Liver (tissue), 9 donors: Measurements from ENCODE around the gene CDH15. TPM values are rescaled to one million over a fixed set of nuclear protein-coding genes. Genes with fewer than 3 reads are reported as not detected.

Experiments used
- DNase-seq: peaks from one replicate; pipeline ENCODE4 v3.0.0-alpha.2; 2017; ENCODE audit warnings: low spot score
- H3K27ac ChIP-seq, 2 donors: one replicate each; pipeline ENCODE4 v1.7.0; 2013; ENCODE audit warnings: inconsistent platforms in 2 of 2, low read length in 2 of 2, control low read depth in 1 of 2, low read depth in 1 of 2, mild to moderate bottlenecking in 1 of 2
- H3K27me3 ChIP-seq, 4 donors: one replicate each; pipeline versions ENCODE4 v1.6.1 to v1.7.0; 2013; ENCODE audit warnings: low read length in 3 of 4, inconsistent platforms in 1 of 4, mild to moderate bottlenecking in 1 of 4, moderate library complexity in 1 of 4; ENCODE audit not compliant: control insufficient read depth in 4 of 4, insufficient read depth in 4 of 4
- H3K36me3 ChIP-seq, 4 donors: one replicate each; pipeline versions ENCODE4 v1.6.1 to v1.7.0; 2013; ENCODE audit warnings: low read length in 3 of 4, mild to moderate bottlenecking in 3 of 4, low read depth in 1 of 4, moderate library complexity in 1 of 4; ENCODE audit not compliant: control insufficient read depth in 4 of 4, insufficient read depth in 3 of 4
- H3K4me1 ChIP-seq, 4 donors: one replicate each; pipeline versions ENCODE4 v1.6.1 to v1.7.0; 2013; ENCODE audit warnings: low read length in 3 of 4, mild to moderate bottlenecking in 3 of 4, moderate library complexity in 1 of 4; ENCODE audit not compliant: control insufficient read depth in 4 of 4, insufficient read depth in 4 of 4
- H3K4me3 ChIP-seq, 3 donors: one replicate each; pipeline versions ENCODE4 v1.6.1 to v1.7.0; 2013; ENCODE audit warnings: low read length in 3 of 3, control low read depth in 1 of 3, low read depth in 1 of 3, mild to moderate bottlenecking in 1 of 3
- H3K9ac ChIP-seq, 2 donors: one replicate each; pipeline ENCODE4 v1.7.0; 2013; ENCODE audit warnings: low read length in 2 of 2, mild to moderate bottlenecking in 2 of 2, moderate library complexity in 2 of 2, control low read depth in 1 of 2, low read depth in 1 of 2
- H3K9me3 ChIP-seq, 4 donors: one replicate each; pipeline versions ENCODE4 v1.6.1 to v1.7.0; 2013; ENCODE audit warnings: low read length in 3 of 4; ENCODE audit not compliant: control insufficient read depth in 4 of 4
- EGR1 ChIP-seq, 2 donors: IDR thresholded peaks; 2 replicates each; pipeline ENCODE4 v1.6.1; 2016 to 2018; ENCODE audit warnings: antibody characterized with exemption in 2 of 2, low read depth in 2 of 2
- FOXA1 ChIP-seq: IDR thresholded peaks from 2 replicates; pipeline ENCODE4 v1.6.1; 2016; ENCODE audit warnings: antibody characterized with exemption
- FOXA2 ChIP-seq: IDR thresholded peaks from 2 replicates; pipeline ENCODE4 v1.6.1; 2016; ENCODE audit warnings: antibody characterized with exemption
- GABPA ChIP-seq, 2 donors: IDR thresholded peaks in 1 of 2; conservative IDR thresholded peaks in 1 of 2; 2 replicates each; pipeline ENCODE4 v1.6.1; 2016; ENCODE audit warnings: antibody characterized with exemption in 2 of 2, mild to moderate bottlenecking in 1 of 2, moderate library complexity in 1 of 2
- HNF4A ChIP-seq, 2 donors: conservative IDR thresholded peaks; 2 replicates each; pipeline ENCODE4 v1.6.1; 2016; ENCODE audit warnings: antibody characterized with exemption in 2 of 2, mild to moderate bottlenecking in 2 of 2
- JUND ChIP-seq, 2 donors: IDR thresholded peaks; 2 replicates each; pipeline ENCODE4 v1.6.1; 2016; ENCODE audit warnings: antibody characterized with exemption in 2 of 2
- NR2F2 ChIP-seq: IDR thresholded peaks from 2 replicates; pipeline ENCODE4 v1.6.1; 2016; ENCODE audit warnings: antibody characterized with exemption
- RAD21 ChIP-seq, 2 donors: IDR thresholded peaks; 2 replicates each; pipeline ENCODE4 v1.6.1; 2016; ENCODE audit warnings: antibody characterized with exemption in 2 of 2, mild to moderate bottlenecking in 2 of 2
- RXRA ChIP-seq, 2 donors: IDR thresholded peaks; 2 replicates each; pipeline ENCODE4 v1.6.1; 2017 to 2018; ENCODE audit warnings: antibody characterized with exemption in 2 of 2, mild to moderate bottlenecking in 1 of 2
- SP1 ChIP-seq: IDR thresholded peaks from 2 replicates; pipeline ENCODE4 v1.6.1; 2018; ENCODE audit warnings: antibody characterized with exemption, mild to moderate bottlenecking
- TAF1 ChIP-seq: conservative IDR thresholded peaks from 2 replicates; pipeline ENCODE4 v1.6.1; 2016; ENCODE audit warnings: antibody characterized with exemption, mild to moderate bottlenecking
- YY1 ChIP-seq: IDR thresholded peaks from 2 replicates; pipeline ENCODE4 v1.6.1; 2016; ENCODE audit warnings: antibody characterized with exemption, mild to moderate bottlenecking
- WGBS: extraction: QIAGEN DNeasy Blood & Tissue Kit; methylation state at CpG from one replicate; pipeline ENCODE4 v1.1.7; 2013; 5-methylcytosine and 5-hydroxymethylcytosine counted together
- polyA plus RNA-seq, 2 donors: library from polyadenylated mRNA; stranded (reverse) in 1 of 2; unstranded in 1 of 2; fragments of 200-250 nt in 1 of 2; fragments of >200 nt in 1 of 2; fragmentation: Nextera tagmentation in 1 of 2; extraction: Ambion mirVana in 1 of 2; gene quantifications; one replicate each; pipeline versions ENCODE4 v1.2.1 to v1.2.3, GENCODE V29; 2013 to 2015
- total RNA-seq, 2 donors: library from RNA; depleted of rRNA; stranded (reverse); fragments of >200 nt; gene quantifications; one replicate each; pipeline ENCODE4 v1.2.3, GENCODE V29; 2014
- TF ChIP-seq, protein P1 (sequence below): IDR thresholded peaks from 2 replicates; pipeline ENCODE4 v1.6.1; 2016; ENCODE audit warnings: antibody characterized with exemption
- TF ChIP-seq, protein P2 (sequence below): IDR thresholded peaks from 2 replicates; pipeline ENCODE4 v1.6.1; 2016; ENCODE audit warnings: antibody characterized with exemption
- TF ChIP-seq, protein P3 (sequence below): fragments of 150-350 bp; IDR thresholded peaks from 2 replicates; pipeline ENCODE4 v1.5.1; 2017; ENCODE audit warnings: improper control_type of control experiment, low read depth, low read length; ENCODE audit not compliant: missing input control
- TF ChIP-seq, protein P4 (sequence below): IDR thresholded peaks from 2 replicates; pipeline ENCODE4 v1.6.1; 2016; ENCODE audit warnings: antibody characterized with exemption
- TF ChIP-seq, protein P5 (sequence below): IDR thresholded peaks from 2 replicates; pipeline ENCODE4 v1.6.1; 2016; ENCODE audit warnings: antibody characterized with exemption, mild to moderate bottlenecking
- donor health status: healthy.
- donor health status: healthy.
- donor health status: healthy.
- donor health status: healthy.
- donor health status: healthy.

Gene CDH15
- total and polyA plus RNA-seq, 4 donors: 0.12 TPM; not detected in 3

DNA sequence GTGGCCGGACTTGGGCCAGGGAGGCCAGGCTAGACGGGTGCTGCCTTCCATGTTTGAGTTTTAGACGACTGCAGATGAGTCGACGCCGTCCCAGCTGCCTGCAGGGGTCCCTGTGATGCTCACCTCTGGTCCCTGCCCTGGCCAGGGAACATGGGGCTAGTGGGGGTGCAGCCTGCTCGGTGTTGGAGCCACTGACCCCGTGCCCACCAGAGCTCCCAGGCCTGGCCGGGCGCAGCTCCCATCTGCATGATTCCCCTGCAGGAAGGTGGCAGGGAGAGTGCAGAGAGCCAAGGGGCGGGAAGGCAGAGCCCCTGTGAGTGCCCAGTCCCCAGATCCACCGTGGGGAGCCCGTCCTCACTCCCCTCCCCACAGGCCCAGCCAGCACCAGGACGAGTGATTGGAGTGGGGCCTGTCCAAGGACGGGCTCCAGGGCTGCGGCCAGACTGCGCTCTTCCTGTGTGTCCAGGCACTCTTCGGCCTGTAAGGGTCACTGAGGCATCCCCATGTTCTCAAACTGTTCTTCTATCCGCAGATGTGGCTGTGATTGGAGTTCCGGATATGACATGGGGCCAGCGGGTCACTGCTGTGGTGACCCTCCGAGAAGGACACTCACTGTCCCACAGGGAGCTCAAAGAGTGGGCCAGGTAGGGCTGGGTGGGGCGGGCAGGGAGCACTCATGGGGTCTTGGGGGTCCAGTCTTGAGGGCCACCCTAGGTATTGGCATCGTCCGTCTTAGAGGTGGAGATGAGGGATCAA, 26.0 kb upstream of the CDH15 start:
- H3K4me1 ChIP-seq: no peaks in the 10 kb centered on the region
- peaks cover 5 to 42% (median 14%) of the 10 kb centered on the region in 4 donors for H3K36me3 ChIP-seq
- no peak for DNase-seq
- WGBS: 98% methylated on average over 25 of the region's 25 CpGs
- no peak overlapping the region for H3K27ac ChIP-seq
- TF ChIP-seq, protein P1, sequence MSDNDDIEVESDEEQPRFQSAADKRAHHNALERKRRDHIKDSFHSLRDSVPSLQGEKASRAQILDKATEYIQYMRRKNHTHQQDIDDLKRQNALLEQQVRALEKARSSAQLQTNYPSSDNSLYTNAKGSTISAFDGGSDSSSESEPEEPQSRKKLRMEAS: no peak
- no peak for TF ChIP-seq YY1
- no peak for TF ChIP-seq RAD21 (IDR thresholded peaks at IDR 0.05)
- no peak for TF ChIP-seq FOXA1
- TF ChIP-seq, protein P2, sequence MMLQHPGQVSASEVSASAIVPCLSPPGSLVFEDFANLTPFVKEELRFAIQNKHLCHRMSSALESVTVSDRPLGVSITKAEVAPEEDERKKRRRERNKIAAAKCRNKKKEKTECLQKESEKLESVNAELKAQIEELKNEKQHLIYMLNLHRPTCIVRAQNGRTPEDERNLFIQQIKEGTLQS: no peak
- TF ChIP-seq, protein P3, sequence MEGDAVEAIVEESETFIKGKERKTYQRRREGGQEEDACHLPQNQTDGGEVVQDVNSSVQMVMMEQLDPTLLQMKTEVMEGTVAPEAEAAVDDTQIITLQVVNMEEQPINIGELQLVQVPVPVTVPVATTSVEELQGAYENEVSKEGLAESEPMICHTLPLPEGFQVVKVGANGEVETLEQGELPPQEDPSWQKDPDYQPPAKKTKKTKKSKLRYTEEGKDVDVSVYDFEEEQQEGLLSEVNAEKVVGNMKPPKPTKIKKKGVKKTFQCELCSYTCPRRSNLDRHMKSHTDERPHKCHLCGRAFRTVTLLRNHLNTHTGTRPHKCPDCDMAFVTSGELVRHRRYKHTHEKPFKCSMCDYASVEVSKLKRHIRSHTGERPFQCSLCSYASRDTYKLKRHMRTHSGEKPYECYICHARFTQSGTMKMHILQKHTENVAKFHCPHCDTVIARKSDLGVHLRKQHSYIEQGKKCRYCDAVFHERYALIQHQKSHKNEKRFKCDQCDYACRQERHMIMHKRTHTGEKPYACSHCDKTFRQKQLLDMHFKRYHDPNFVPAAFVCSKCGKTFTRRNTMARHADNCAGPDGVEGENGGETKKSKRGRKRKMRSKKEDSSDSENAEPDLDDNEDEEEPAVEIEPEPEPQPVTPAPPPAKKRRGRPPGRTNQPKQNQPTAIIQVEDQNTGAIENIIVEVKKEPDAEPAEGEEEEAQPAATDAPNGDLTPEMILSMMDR: no peak
- TF ChIP-seq TAF1: no peak
- TF ChIP-seq SP1: no peak
- TF ChIP-seq HNF4A (conservative IDR thresholded peaks at IDR 0.05): no peak
- TF ChIP-seq, protein P4, sequence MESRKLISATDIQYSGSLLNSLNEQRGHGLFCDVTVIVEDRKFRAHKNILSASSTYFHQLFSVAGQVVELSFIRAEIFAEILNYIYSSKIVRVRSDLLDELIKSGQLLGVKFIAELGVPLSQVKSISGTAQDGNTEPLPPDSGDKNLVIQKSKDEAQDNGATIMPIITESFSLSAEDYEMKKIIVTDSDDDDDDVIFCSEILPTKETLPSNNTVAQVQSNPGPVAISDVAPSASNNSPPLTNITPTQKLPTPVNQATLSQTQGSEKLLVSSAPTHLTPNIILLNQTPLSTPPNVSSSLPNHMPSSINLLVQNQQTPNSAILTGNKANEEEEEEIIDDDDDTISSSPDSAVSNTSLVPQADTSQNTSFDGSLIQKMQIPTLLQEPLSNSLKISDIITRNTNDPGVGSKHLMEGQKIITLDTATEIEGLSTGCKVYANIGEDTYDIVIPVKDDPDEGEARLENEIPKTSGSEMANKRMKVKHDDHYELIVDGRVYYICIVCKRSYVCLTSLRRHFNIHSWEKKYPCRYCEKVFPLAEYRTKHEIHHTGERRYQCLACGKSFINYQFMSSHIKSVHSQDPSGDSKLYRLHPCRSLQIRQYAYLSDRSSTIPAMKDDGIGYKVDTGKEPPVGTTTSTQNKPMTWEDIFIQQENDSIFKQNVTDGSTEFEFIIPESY: no peak
- TF ChIP-seq EGR1 (IDR thresholded peaks at IDR 0.05; ENCODE audit: low read depth in 2 of 2): no peak
- no peak for TF ChIP-seq NR2F2
- TF ChIP-seq JUND (IDR thresholded peaks at IDR 0.05): no peak
- TF ChIP-seq GABPA (IDR thresholded peaks at IDR 0.05 in 1 of 2, conservative IDR thresholded peaks at IDR 0.05 in 1 of 2): no peak
- TF ChIP-seq RXRA (IDR thresholded peaks at IDR 0.05): no peak
- H3K4me3 ChIP-seq: no peak overlapping the region
- no peak overlapping the region for H3K9ac ChIP-seq
- H3K9me3 ChIP-seq: peaks cover 0 to 11% (median 5%) of the 10 kb centered on the region in 4 donors
- H3K27me3 ChIP-seq: no peaks in the 10 kb centered on the region

DNA sequence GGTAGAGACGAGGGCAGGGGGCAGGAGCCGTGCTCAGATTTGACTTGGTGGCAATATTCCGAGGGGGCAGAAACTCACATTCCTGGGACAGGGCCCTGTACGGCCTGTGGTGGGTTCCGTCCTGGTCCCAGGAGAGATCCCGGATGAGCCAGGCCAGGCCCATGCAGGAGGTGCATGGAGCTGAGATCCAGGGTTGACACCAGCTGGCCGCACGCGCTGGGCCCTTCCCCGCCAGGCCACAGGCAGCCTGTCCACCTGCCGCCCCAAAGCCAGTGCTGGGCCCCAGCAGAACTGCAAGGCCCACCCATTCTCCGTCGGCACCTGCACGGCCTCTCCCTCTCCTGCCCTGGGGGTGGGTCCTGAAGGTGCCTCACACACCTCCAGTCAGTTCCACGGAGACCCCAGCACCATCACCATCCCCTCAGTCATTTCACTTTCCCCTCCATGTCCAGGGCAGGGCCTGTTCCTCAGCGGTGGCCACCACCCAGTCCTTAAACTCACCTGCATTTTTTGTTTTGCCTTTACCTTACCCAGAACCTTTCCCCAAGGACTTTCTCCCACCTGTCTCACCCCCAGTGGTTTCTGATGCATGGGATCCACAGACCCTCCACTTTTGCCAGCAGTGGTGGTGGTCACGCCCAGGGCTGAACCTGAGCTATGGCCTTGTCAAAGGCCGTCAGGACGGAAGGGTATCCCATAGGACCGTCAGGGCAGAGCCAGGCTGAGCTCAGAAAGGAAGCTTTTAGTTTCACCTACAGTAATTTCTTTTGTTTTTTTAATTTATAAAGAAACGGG, 25.1 kb upstream of the CDH15 start:
- 97% methylated on average over 21 of the region's 21 CpGs for WGBS
- TF ChIP-seq, protein P2: no peak
- TF ChIP-seq SP1: no peak
- TF ChIP-seq RXRA (IDR thresholded peaks at IDR 0.05): no peak
- no peak for TF ChIP-seq TAF1
- TF ChIP-seq GABPA (IDR thresholded peaks at IDR 0.05 in 1 of 2, conservative IDR thresholded peaks at IDR 0.05 in 1 of 2): no peak
- TF ChIP-seq FOXA2: no peak
- TF ChIP-seq, protein P5, sequence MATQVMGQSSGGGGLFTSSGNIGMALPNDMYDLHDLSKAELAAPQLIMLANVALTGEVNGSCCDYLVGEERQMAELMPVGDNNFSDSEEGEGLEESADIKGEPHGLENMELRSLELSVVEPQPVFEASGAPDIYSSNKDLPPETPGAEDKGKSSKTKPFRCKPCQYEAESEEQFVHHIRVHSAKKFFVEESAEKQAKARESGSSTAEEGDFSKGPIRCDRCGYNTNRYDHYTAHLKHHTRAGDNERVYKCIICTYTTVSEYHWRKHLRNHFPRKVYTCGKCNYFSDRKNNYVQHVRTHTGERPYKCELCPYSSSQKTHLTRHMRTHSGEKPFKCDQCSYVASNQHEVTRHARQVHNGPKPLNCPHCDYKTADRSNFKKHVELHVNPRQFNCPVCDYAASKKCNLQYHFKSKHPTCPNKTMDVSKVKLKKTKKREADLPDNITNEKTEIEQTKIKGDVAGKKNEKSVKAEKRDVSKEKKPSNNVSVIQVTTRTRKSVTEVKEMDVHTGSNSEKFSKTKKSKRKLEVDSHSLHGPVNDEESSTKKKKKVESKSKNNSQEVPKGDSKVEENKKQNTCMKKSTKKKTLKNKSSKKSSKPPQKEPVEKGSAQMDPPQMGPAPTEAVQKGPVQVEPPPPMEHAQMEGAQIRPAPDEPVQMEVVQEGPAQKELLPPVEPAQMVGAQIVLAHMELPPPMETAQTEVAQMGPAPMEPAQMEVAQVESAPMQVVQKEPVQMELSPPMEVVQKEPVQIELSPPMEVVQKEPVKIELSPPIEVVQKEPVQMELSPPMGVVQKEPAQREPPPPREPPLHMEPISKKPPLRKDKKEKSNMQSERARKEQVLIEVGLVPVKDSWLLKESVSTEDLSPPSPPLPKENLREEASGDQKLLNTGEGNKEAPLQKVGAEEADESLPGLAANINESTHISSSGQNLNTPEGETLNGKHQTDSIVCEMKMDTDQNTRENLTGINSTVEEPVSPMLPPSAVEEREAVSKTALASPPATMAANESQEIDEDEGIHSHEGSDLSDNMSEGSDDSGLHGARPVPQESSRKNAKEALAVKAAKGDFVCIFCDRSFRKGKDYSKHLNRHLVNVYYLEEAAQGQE: no peak
- no peak for TF ChIP-seq HNF4A (conservative IDR thresholded peaks at IDR 0.05)
- TF ChIP-seq NR2F2: no peak
- TF ChIP-seq, protein P4: no peak
- TF ChIP-seq, protein P1: no peak
- Histone ChIP-seq H3K36me3 (peaks cover 9 to 45% (median 19%) of the 10 kb centered on the region in 4 donors), H3K4me3 (no peak overlapping the region), H3K27ac (no peak overlapping the region), H3K9me3 (peaks cover 0 to 11% (median 5%) of the 10 kb centered on the region in 4 donors), H3K4me1 (no peaks in the 10 kb centered on the region), H3K9ac (no peak overlapping the region), H3K27me3 (no peaks in the 10 kb centered on the region)
- DNase-seq: no peak
